Astrocyte of the spinal cord (primary cell): ENCODE data around the gene C2orf92.
A peak's percentile ranks its signal among the peaks of the same experiment; 100 is the strongest.
"Not testable (repeated sequence)": the region's sequence is repeated elsewhere in the genome, so short reads cannot be mapped to it uniquely, and the experiment has no call there.

Experiments
- DNase-seq: peaks from one replicate; pipeline ENCODE4 v3.0.0; 2011; ENCODE audit warnings: low read depth, low spot score
- H3K4me3 ChIP-seq: 2 replicates; pipeline ENCODE4 v1.5.1; 2011; ENCODE audit warnings: low read depth, mild to moderate bottlenecking, low read length, moderate library complexity
- CTCF ChIP-seq: IDR thresholded peaks from 2 replicates; pipeline ENCODE4 v1.5.1; 2012; ENCODE audit warnings: low read depth, mild to moderate bottlenecking, low read length, inconsistent platforms
- in situ Hi-C: cut with HindIII; loops from 2 replicates; pipeline ENCODE4 v1.10.0; 2017; ENCODE audit warnings: low sequenced_read_pairs

C2orf92 gene

GRCh38 chr2:97664636-97664970 is 4.9 kb upstream of the C2orf92 start:
- no peak for DNase-seq
- no peak for TF ChIP-seq CTCF
- in situ Hi-C loops: no loop called here
- H3K4me3 ChIP-seq: peak overlapping the region; percentile 76

GRCh38 chr2:97670471-97670870 is 958 bp downstream of the C2orf92 start:
- H3K4me3 ChIP-seq: no peak overlapping the region
- in situ Hi-C loops: no loop called here
- no peak for TF ChIP-seq CTCF
- no peak for DNase-seq

DNA sequence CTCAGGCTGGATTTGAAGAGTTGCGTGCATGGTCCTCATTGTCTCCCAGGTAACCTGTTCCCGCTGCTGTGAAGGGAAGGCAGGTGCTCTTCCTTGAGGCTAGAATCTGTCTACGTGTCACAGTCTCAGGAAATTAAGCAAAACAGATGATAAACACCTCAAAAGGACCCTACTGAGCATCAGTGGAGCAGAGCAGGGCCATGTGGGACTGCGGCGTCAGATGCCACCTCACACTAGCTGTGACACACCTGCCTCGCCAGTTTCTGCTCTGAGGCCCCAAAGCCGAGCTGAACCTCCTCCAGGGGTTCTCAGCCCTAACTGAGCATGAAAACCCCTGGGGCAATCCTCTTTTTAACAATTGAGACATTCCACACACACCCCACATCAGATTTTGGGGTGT is 2.0 kb downstream of the C2orf92 start:
- no peak for TF ChIP-seq CTCF
- in situ Hi-C loops: no loop called here
- no peak overlapping the region for H3K4me3 ChIP-seq
- DNase-seq: no peak

- H3K4me3 ChIP-seq, in situ Hi-C loops: not testable (repeated sequence)
- DNase-seq: peak; percentile 30
Measured at GRCh38 chr2:97672606-97673140, 3.2 kb downstream of the C2orf92 start.

DNA sequence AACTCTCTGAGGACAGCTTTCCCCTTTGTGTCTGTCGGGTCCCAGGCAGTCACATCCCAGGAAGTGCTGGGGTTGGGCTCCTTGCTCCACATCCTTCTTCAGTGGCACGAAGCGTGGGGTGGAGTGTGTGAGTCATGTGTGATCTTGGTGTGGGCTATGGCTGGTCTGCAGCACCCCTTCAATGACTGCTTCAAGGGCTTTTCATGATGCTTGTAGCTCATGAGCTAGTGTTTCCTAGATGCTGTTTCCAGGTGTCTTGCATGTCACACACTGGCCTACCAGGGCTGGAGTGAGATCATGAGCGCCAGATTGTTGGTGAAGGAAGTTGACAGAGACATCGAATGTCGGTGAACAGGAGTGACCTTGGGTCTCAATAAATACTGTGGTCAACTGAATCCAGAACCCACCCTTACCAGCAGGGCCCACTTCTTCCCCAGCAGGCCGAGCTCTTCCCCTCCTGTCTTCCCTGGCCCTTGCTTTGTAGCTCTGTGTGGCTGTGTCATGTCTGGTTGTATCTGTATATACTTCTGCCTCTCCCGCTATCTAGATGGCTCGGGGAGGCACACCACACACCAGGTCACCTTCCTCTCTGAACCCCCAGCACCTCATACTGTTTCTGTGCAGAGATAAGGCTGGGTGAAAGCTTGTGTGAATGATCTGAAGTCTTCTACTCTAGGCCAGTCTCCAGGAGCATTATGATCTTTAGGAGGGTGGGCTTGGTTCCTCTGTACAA is 3.8 kb downstream of the C2orf92 start:
- H3K4me3 ChIP-seq: no peak overlapping the region
- DNase-seq: no peak
- TF ChIP-seq CTCF: no peak
- in situ Hi-C loops: no loop called here

GRCh38 chr2:97673915-97674283 is 4.4 kb downstream of the C2orf92 start:
- H3K4me3 ChIP-seq: no peak overlapping the region
- no peak for TF ChIP-seq CTCF
- no peak for DNase-seq
- in situ Hi-C loops: no loop called here

- TF ChIP-seq CTCF: no peak
- DNase-seq: no peak
- in situ Hi-C loops: no loop called here
- no peak overlapping the region for H3K4me3 ChIP-seq
Measured at GRCh38 chr2:97675430-97676113, 6.1 kb downstream of the C2orf92 start.
